Measurements from ENCODE around the gene MEIS2.

DNA sequence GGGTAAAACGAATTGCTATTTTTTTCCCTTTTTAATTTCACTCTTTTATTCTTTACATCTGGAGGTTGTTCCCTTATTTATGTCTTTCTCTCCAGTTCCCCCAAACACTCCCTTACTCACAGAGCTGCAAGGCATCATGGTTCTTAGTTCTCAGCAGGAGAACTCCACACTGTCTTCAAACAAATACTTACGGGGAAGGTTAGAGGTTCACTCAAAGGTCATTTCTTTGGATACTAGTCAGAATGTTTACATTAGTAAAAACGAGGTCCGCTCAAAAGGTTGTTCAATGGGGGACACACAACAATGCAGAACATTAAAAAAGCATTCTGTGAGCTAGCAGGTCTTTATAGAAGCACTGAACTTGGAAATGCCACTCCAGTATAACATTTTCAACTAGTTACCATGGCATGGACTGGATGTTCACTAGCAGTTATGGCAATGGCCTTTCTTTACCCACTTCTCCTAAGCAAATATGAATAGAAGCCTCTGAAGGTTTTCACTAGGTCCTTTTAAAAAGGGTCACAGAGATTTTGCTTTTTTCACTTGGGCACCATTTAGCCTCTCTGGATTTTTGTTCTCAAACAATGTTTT, 201.7 kb downstream of the MEIS2 start:
- TF ChIP-seq CTCF (IDR thresholded peaks at IDR 0.05; ENCODE audit: insufficient read depth, low read depth, low read length): no peak
- TF ChIP-seq EZH2 (IDR thresholded peaks at IDR 0.05; ENCODE audit: insufficient read depth, low read length): no peak

Data from astrocyte (in vitro differentiated cells and primary cell).